K562 (cell line): ENCODE results near the gene VPS13D. TPM values are rescaled to one million over a fixed set of nuclear protein-coding genes. Genes with fewer than 3 reads are reported as not detected.

Experiments used
- CBX5 ChIP-seq: IDR thresholded peaks from 2 replicates; pipeline ENCODE4 v1.6.1; 2014; ENCODE audit warnings: low read depth, borderline replicate concordance
- CEBPB ChIP-seq: fragments of 450-650 bp; IDR thresholded peaks from 2 replicates; pipeline ENCODE4 v1.6.1; 2016; ENCODE audit warnings: missing genetic modification characterization, missing compliant biosample characterization
- JUND ChIP-seq, 2 experiments: IDR thresholded peaks; 2 replicates in 1 of 2; 3 replicates in 1 of 2; pipeline ENCODE4 v1.6.1; 2011; ENCODE audit warnings: borderline replicate concordance in 2 of 2, low read depth in 2 of 2, low read length in 2 of 2, improper control_type of control experiment in 1 of 2, missing biosample characterization in 1 of 2, missing genetic modification characterization in 1 of 2, missing genetic modification reagents in 1 of 2
- SIN3B ChIP-seq: fragments of 450-650 bp; IDR thresholded peaks from 2 replicates; pipeline ENCODE4 v1.6.1; 2017; ENCODE audit warnings: low read depth, mild to moderate bottlenecking, moderate library complexity
- TBP ChIP-seq: optimal IDR thresholded peaks from 2 replicates; pipeline ENCODE3; 2011; ENCODE audit warnings: low read depth, low read length, improper control_type of control experiment
- ZBTB7A ChIP-seq: IDR thresholded peaks from 2 replicates; pipeline ENCODE4 v1.6.1; 2011; ENCODE audit warnings: low read depth, mild to moderate bottlenecking, low read length, moderate library complexity, borderline replicate concordance; ENCODE audit not compliant: control insufficient read depth
- ZSCAN29 ChIP-seq: fragments of 450-650 bp; IDR thresholded peaks from 2 replicates; pipeline ENCODE4 v1.6.1; 2017
- polyA plus RNA-seq, 8 experiments: library from polyadenylated mRNA; depleted of rRNA in 4 of 8; stranded (reverse) in 5 of 8; unstranded in 3 of 8; fragments of >200 nt; fragmentation: Nextera tagmentation in 2 of 8; fragmentation: Illumina TruSeq in 1 of 8; extraction: Ambion mirVana in 2 of 8; extraction: Trizol in 1 of 8; gene quantifications; 2 replicates each; pipeline versions ENCODE4 v1.2.1 to v1.2.3, GENCODE V29; 2011 to 2014; ENCODE audit warnings: inconsistent platforms in 1 of 8, missing spikeins in 1 of 8
- total RNA-seq, 7 experiments: library from RNA; depleted of rRNA in 6 of 7; stranded (reverse); fragments of >200 nt in 6 of 7; fragmentation: Illumina TruSeq in 2 of 7; extraction: Trizol in 2 of 7; gene quantifications; 2 replicates each; pipeline versions ENCODE4 v1.2.1 to v1.2.3, GENCODE V29; 2011 to 2021; ENCODE audit warnings: low replicate concordance in 1 of 7
- TF ChIP-seq, protein P1 (sequence below): IDR thresholded peaks from 2 replicates; pipeline ENCODE4 v1.6.1; 2012; ENCODE audit warnings: low read depth, low read length, improper control_type of control experiment, borderline replicate concordance
- TF ChIP-seq, protein P2 (sequence below): fragments of 250-450 bp; sonication (Bioruptor Pico); IDR thresholded peaks from 2 replicates; pipeline ENCODE4 v1.4.0; 2020; ENCODE audit warnings: mild to moderate bottlenecking, moderate library complexity, borderline replicate concordance
- TF ChIP-seq, protein P3 (sequence below): IDR thresholded peaks from 3 replicates; pipeline ENCODE4 v1.6.1; 2011; ENCODE audit warnings: borderline replicate concordance, mild to moderate bottlenecking; ENCODE audit not compliant: insufficient read length, insufficient read depth
- TF ChIP-seq, protein P4 (sequence below): fragments of 450-650 bp; formaldehyde crosslinking; IDR thresholded peaks from 2 replicates; pipeline ENCODE4 v1.4.0; 2020; ENCODE audit warnings: mild to moderate bottlenecking, moderate library complexity
- TF ChIP-seq, protein P5 (sequence below), 3 experiments: fragments of 200-800 bp in 1 of 3; sonication (Bioruptor generic) in 1 of 3; sonication (generic) in 1 of 3; formaldehyde crosslinking in 1 of 3; IDR thresholded peaks; 2 replicates each; pipeline versions ENCODE4 v1.6.1 to v1.8.0; 2016 to 2022; ENCODE audit warnings: mild to moderate bottlenecking in 2 of 3, missing compliant biosample characterization in 2 of 3, missing genetic modification characterization in 2 of 3, missing genetic modification reagents in 1 of 3
- TF ChIP-seq, protein P6 (sequence below): fragments of 150-350 bp; conservative IDR thresholded peaks from 2 replicates; pipeline ENCODE4 v1.6.1; 2014; ENCODE audit warnings: low read length

The VPS13D gene
- total and polyA plus RNA-seq, 9 of the 15 experiments (the other 6 are each of a cell fraction or from before 2014, with no cell fraction given), result 6.1 to 51.5 (median 38.5) TPM

DNA sequence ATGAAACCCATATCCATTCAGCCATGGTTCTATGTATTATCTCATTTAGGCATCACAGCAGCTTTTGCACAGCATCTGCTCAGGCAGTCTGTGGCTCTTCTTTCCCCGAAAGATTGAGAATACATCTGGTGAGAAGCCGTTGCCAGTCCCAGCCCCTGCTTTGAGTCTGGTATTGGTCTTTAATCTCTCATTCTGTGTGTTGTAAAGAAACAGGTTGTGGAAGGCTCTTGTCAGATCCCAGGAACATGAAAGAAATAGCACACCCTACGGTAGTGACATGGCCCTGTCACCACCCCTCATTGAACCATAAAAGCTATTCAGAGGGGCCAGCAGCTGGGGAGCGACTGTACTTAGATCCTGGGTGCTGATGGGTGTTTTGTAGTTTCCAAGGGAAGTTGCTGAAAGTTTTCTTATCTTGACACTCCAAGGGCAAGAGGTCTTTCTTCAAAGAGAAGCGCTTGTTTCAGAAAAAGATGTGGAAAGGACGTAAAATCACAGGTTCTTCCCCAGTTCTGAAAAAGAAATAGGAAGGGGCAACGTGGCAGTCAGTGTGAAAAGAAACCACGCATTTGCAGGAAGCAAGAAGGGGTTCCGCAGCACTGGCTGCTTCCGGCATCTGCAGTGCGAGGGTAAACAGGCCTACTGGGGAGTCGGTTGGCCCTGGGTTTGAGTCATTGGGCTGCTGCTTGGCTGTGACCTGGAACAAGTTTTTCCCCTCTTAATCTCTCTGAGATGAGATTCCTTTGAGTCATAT, 243.1 kb downstream of the VPS13D start (continued):
- TF ChIP-seq, protein P1, sequence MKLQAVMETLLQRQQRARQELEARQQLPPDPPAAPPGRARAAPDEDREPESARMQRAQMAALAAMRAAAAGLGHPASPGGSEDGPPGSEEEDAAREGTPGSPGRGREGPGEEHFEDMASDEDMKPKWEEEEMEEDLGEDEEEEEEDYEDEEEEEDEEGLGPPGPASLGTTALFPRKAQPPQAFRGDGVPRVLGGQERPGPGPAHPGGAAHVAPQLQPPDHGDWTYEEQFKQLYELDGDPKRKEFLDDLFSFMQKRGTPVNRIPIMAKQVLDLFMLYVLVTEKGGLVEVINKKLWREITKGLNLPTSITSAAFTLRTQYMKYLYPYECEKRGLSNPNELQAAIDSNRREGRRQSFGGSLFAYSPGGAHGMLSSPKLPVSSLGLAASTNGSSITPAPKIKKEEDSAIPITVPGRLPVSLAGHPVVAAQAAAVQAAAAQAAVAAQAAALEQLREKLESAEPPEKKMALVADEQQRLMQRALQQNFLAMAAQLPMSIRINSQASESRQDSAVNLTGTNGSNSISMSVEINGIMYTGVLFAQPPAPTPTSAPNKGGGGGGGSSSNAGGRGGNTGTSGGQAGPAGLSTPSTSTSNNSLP, result no peak
- TF ChIP-seq CEBPB (tag), result no peak
- TF ChIP-seq CBX5, result no peak
- no peak for TF ChIP-seq SIN3B
- TF ChIP-seq JUND (IDR thresholded peaks at IDR 0.05; ENCODE audit: borderline replicate concordance, low read depth, low read length), result 0 out of 2 replicates have a peak, but pooled peaks have one; percentile 1
- no peak; the same call in 2 of the 3 replicates for TF ChIP-seq JUND (tag; IDR thresholded peaks at IDR 0.05; ENCODE audit: borderline replicate concordance, low read depth, low read length)
- TF ChIP-seq, protein P2, sequence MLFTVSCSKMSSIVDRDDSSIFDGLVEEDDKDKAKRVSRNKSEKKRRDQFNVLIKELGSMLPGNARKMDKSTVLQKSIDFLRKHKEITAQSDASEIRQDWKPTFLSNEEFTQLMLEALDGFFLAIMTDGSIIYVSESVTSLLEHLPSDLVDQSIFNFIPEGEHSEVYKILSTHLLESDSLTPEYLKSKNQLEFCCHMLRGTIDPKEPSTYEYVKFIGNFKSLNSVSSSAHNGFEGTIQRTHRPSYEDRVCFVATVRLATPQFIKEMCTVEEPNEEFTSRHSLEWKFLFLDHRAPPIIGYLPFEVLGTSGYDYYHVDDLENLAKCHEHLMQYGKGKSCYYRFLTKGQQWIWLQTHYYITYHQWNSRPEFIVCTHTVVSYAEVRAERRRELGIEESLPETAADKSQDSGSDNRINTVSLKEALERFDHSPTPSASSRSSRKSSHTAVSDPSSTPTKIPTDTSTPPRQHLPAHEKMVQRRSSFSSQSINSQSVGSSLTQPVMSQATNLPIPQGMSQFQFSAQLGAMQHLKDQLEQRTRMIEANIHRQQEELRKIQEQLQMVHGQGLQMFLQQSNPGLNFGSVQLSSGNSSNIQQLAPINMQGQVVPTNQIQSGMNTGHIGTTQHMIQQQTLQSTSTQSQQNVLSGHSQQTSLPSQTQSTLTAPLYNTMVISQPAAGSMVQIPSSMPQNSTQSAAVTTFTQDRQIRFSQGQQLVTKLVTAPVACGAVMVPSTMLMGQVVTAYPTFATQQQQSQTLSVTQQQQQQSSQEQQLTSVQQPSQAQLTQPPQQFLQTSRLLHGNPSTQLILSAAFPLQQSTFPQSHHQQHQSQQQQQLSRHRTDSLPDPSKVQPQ (CRISPR knock-in tag), result no peak
- TF ChIP-seq, protein P3, sequence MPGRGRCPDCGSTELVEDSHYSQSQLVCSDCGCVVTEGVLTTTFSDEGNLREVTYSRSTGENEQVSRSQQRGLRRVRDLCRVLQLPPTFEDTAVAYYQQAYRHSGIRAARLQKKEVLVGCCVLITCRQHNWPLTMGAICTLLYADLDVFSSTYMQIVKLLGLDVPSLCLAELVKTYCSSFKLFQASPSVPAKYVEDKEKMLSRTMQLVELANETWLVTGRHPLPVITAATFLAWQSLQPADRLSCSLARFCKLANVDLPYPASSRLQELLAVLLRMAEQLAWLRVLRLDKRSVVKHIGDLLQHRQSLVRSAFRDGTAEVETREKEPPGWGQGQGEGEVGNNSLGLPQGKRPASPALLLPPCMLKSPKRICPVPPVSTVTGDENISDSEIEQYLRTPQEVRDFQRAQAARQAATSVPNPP, result no peak
- no peak for TF ChIP-seq ZBTB7A
- TF ChIP-seq, protein P4, sequence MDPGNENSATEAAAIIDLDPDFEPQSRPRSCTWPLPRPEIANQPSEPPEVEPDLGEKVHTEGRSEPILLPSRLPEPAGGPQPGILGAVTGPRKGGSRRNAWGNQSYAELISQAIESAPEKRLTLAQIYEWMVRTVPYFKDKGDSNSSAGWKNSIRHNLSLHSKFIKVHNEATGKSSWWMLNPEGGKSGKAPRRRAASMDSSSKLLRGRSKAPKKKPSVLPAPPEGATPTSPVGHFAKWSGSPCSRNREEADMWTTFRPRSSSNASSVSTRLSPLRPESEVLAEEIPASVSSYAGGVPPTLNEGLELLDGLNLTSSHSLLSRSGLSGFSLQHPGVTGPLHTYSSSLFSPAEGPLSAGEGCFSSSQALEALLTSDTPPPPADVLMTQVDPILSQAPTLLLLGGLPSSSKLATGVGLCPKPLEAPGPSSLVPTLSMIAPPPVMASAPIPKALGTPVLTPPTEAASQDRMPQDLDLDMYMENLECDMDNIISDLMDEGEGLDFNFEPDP (CRISPR knock-in tag), result 0 out of 2 replicates have a peak, but pooled peaks have one; percentile 9
- TF ChIP-seq, protein P5, sequence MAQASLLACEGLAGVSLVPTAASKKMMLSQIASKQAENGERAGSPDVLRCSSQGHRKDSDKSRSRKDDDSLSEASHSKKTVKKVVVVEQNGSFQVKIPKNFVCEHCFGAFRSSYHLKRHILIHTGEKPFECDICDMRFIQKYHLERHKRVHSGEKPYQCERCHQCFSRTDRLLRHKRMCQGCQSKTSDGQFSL (CRISPR knock-in tag; IDR thresholded peaks at IDR 0.05), result no peak
- TF ChIP-seq, protein P5 (tag; IDR thresholded peaks at IDR 0.05), result peak in 1 of 2 experiments; percentile 46; a peak in 1 of 4 replicates
- TF ChIP-seq, protein P6, sequence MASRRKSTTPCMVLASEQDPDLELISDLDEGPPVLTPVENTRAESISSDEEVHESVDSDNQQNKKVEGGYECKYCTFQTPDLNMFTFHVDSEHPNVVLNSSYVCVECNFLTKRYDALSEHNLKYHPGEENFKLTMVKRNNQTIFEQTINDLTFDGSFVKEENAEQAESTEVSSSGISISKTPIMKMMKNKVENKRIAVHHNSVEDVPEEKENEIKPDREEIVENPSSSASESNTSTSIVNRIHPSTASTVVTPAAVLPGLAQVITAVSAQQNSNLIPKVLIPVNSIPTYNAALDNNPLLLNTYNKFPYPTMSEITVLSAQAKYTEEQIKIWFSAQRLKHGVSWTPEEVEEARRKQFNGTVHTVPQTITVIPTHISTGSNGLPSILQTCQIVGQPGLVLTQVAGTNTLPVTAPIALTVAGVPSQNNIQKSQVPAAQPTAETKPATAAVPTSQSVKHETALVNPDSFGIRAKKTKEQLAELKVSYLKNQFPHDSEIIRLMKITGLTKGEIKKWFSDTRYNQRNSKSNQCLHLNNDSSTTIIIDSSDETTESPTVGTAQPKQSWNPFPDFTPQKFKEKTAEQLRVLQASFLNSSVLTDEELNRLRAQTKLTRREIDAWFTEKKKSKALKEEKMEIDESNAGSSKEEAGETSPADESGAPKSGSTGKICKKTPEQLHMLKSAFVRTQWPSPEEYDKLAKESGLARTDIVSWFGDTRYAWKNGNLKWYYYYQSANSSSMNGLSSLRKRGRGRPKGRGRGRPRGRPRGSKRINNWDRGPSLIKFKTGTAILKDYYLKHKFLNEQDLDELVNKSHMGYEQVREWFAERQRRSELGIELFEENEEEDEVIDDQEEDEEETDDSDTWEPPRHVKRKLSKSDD, result no peak
- TF ChIP-seq TBP, result peak; percentile 13
- TF ChIP-seq ZSCAN29, result no peak
